HEK293 (cell line): ENCODE results near the gene ZNF764.
A peak's percentile ranks its signal among the peaks of the same experiment; 100 is the strongest.

Source experiments
- CTCF ChIA-PET: fragments of 350-600 bp; formaldehyde crosslinking; extraction: SDS; loops from one replicate; lab custom pipeline; 2021; ENCODE audit warnings: antibody characterized with exemption; lab: Yijun Ruan, JAX
- POLR2A ChIA-PET: fragments of 300-600 bp; formaldehyde crosslinking; extraction: SDS; loops from one replicate; lab custom pipeline; 2020; ENCODE audit warnings: antibody characterized with exemption, inconsistent platforms; lab: Yijun Ruan, JAX
- H3K27ac ChIP-seq: fragments of 200-500 bp; sonication (Bioruptor generic); 2 replicates; pipeline ENCODE4 v1.5.1; 2014; ENCODE audit warnings: low read depth, low read length, control low read depth, inconsistent platforms; ENCODE audit errors: extremely low read depth
- H3K36me3 ChIP-seq, 2 experiments: fragments of 200-500 bp in 1 of 2; sonication (Bioruptor generic) in 1 of 2; 1 replicate in 1 of 2; 2 replicates in 1 of 2; pipeline ENCODE4 v1.5.1; 2014 to 2017; ENCODE audit warnings: inconsistent platforms in 2 of 2, low read length in 2 of 2; ENCODE audit not compliant: control insufficient read depth in 2 of 2, insufficient read depth in 1 of 2
- H3K4me1 ChIP-seq: fragments of 200-500 bp; sonication (Bioruptor generic); 2 replicates; pipeline ENCODE4 v1.5.1; 2014; ENCODE audit warnings: mild to moderate bottlenecking, low read length, inconsistent platforms; ENCODE audit not compliant: control insufficient read depth, insufficient read depth
- H3K4me3 ChIP-seq: 2 replicates; pipeline ENCODE4 v1.5.1; 2011; ENCODE audit warnings: low read depth, mild to moderate bottlenecking, control low read depth, low read length, moderate library complexity
- H3K9me3 ChIP-seq: fragments of 200-500 bp; sonication (Bioruptor generic); 2 replicates; pipeline ENCODE4 v1.5.1; 2014; ENCODE audit warnings: low read depth, low read length, inconsistent platforms; ENCODE audit not compliant: control insufficient read depth, insufficient read depth
- AEBP2 ChIP-seq: fragments of 450-650 bp; formaldehyde crosslinking; IDR thresholded peaks from 2 replicates; pipeline ENCODE4 v1.5.1; 2016; ENCODE audit warnings: missing biosample characterization, missing genetic modification characterization, borderline replicate concordance
- ATF2 ChIP-seq: fragments of 450-650 bp; formaldehyde crosslinking; IDR thresholded peaks from 2 replicates; pipeline ENCODE4 v1.5.1; 2016; ENCODE audit warnings: missing biosample characterization, missing genetic modification characterization, low read depth
- KLF9 ChIP-seq: fragments of 450-650 bp; formaldehyde crosslinking; IDR thresholded peaks from 2 replicates; pipeline ENCODE4 v1.5.1; 2016; ENCODE audit warnings: missing biosample characterization, missing genetic modification characterization, low read depth
- PRDM4 ChIP-seq: fragments of 450-650 bp; formaldehyde crosslinking; IDR thresholded peaks from 2 replicates; pipeline ENCODE4 v1.5.1; 2017; ENCODE audit warnings: missing biosample characterization, missing genetic modification characterization
- REPIN1 ChIP-seq: fragments of 450-650 bp; formaldehyde crosslinking; IDR thresholded peaks from 2 replicates; pipeline ENCODE4 v1.5.1; 2017; ENCODE audit warnings: missing biosample characterization, missing genetic modification characterization, low read depth
- ZBTB49 ChIP-seq: fragments of 450-650 bp; formaldehyde crosslinking; IDR thresholded peaks from 2 replicates; pipeline ENCODE4 v1.5.1; 2016; ENCODE audit warnings: missing biosample characterization, missing genetic modification characterization, low read depth
- ZNF2 ChIP-seq: fragments of 450-650 bp; formaldehyde crosslinking; IDR thresholded peaks from 2 replicates; pipeline ENCODE4 v1.5.1; 2016; ENCODE audit warnings: missing biosample characterization, missing genetic modification characterization
- ZNF280C ChIP-seq: fragments of 450-650 bp; formaldehyde crosslinking; IDR thresholded peaks from 2 replicates; pipeline ENCODE4 v1.5.1; 2016; ENCODE audit warnings: missing biosample characterization, missing genetic modification characterization
- ZNF423 ChIP-seq: fragments of 450-650 bp; formaldehyde crosslinking; IDR thresholded peaks from 2 replicates; pipeline ENCODE4 v1.5.1; 2016; ENCODE audit warnings: missing biosample characterization, missing genetic modification characterization
- ZNF433 ChIP-seq: fragments of 450-650 bp; formaldehyde crosslinking; IDR thresholded peaks from 2 replicates; pipeline ENCODE4 v1.5.1; 2016; ENCODE audit warnings: missing biosample characterization, missing genetic modification characterization, low read depth
- ZNF514 ChIP-seq: fragments of 450-650 bp; formaldehyde crosslinking; IDR thresholded peaks from 2 replicates; pipeline ENCODE4 v1.5.1; 2016; ENCODE audit warnings: missing biosample characterization, missing genetic modification characterization
- ZNF549 ChIP-seq: fragments of 450-650 bp; IDR thresholded peaks from 2 replicates; pipeline ENCODE4 v1.5.1; 2018; ENCODE audit warnings: missing biosample characterization, missing genetic modification characterization, mild to moderate bottlenecking, inconsistent platforms, moderate library complexity
- ZNF600 ChIP-seq: fragments of 450-650 bp; formaldehyde crosslinking; IDR thresholded peaks from 2 replicates; pipeline ENCODE4 v1.5.1; 2016; ENCODE audit warnings: missing biosample characterization, missing genetic modification characterization
- ZSCAN30 ChIP-seq: fragments of 450-650 bp; IDR thresholded peaks from 2 replicates; pipeline ENCODE4 v1.5.1; 2018; ENCODE audit warnings: missing biosample characterization, mild to moderate bottlenecking, missing genetic modification characterization, moderate library complexity
- TF ChIP-seq, protein P1 (sequence below): fragments of 450-650 bp; formaldehyde crosslinking; IDR thresholded peaks from 2 replicates; pipeline ENCODE4 v1.5.1; 2016; ENCODE audit warnings: missing biosample characterization, missing genetic modification characterization

Gene ZNF764

DNA sequence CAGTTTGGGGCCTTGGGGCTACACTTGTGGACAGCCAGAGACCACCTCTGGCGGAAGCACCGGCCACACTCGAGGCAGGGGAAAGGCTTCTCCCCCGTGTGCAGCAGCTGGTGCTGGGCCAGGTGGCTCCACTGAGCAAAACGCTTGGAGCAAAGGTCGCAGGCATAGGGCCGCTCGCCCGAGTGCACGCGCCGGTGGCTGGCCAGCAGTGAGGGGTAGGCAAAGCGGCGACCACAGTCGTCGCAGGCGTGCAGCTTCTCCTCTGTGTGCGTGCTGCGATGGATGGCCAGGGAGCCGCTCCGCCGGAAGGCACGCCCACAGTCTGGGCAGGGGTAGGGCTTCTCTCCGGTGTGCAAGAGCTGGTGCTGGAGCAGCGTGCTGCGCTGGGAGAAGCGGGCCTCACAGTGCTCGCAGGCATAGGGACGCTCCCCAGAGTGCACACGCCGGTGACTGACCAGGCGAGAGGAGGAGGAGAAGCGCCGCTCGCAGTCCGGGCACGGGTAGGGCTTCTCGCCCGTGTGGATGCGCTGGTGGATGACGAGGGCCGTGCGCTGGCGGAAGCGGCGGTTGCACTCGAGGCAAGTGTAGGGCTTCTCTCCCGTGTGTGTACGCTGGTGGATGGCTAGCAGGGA lies 46.3 kb upstream of the ZNF764 start:
- CTCF ChIA-PET, result interaction anchor here (2.6 to 2.7 kb wide), 2 partner anchors 11 to 24 kb away, joined by 13 to 15 read pairs; no protein-coding TSS in a partner anchor
- POLR2A ChIA-PET, result no interaction called here

GRCh38 chr16:30603945-30604315 lies 45.8 kb upstream of the ZNF764 start:
- ChIA-PET POLR2A (interaction anchor here (1.3 to 1.4 kb wide), 2 partner anchors 12 to 538 kb away, joined by 3 to 6 read pairs; partner anchors contain the start of gene ALDOA), CTCF (interaction anchor here (0.9 to 2.7 kb wide), 3 partner anchors 12 to 174 kb away, joined by 3 to 15 read pairs (median 13); partner anchors contain the start of gene DCTPP1)
- no peaks in the 10 kb centered on the region for H3K4me1 ChIP-seq
- H3K36me3 ChIP-seq, result peaks cover 37 to 71% of the 10 kb centered on the region in 2 experiments
- no peak overlapping the region for H3K27ac ChIP-seq
- H3K9me3 ChIP-seq, result no peaks in the 10 kb centered on the region
- H3K4me3 ChIP-seq, result no peak overlapping the region
- TF ChIP-seq ZNF433 (tag by site-specific recombination), result no peak
- TF ChIP-seq ZSCAN30 (tag by site-specific recombination), result no peak
- TF ChIP-seq ZBTB49 (tag by site-specific recombination), result no peak
- TF ChIP-seq AEBP2, result no peak
- no peak for TF ChIP-seq KLF9
- TF ChIP-seq ZNF514, result no peak

More for the DNA sequence above, 46.3 kb upstream of the ZNF764 start:
- H3K4me1 ChIP-seq, result no peaks in the 10 kb centered on the region
- H3K4me3 ChIP-seq, result no peak overlapping the region
- no peaks in the 10 kb centered on the region for H3K9me3 ChIP-seq
- TF ChIP-seq ZNF549 (tag by site-specific recombination) (no peak), ATF2 (tag by site-specific recombination) (no peak), ZNF600 (peak; percentile 34; the same call in 1 of the 2 replicates), REPIN1 (no peak), PRDM4 (tag by site-specific recombination) (no peak), ZNF423 (tag by site-specific recombination) (no peak), ZNF280C (tag by site-specific recombination) (no peak), ZNF2 (tag by site-specific recombination) (0 out of 2 replicates have a peak, but pooled peaks have one; percentile 26)
- TF ChIP-seq, protein P1, sequence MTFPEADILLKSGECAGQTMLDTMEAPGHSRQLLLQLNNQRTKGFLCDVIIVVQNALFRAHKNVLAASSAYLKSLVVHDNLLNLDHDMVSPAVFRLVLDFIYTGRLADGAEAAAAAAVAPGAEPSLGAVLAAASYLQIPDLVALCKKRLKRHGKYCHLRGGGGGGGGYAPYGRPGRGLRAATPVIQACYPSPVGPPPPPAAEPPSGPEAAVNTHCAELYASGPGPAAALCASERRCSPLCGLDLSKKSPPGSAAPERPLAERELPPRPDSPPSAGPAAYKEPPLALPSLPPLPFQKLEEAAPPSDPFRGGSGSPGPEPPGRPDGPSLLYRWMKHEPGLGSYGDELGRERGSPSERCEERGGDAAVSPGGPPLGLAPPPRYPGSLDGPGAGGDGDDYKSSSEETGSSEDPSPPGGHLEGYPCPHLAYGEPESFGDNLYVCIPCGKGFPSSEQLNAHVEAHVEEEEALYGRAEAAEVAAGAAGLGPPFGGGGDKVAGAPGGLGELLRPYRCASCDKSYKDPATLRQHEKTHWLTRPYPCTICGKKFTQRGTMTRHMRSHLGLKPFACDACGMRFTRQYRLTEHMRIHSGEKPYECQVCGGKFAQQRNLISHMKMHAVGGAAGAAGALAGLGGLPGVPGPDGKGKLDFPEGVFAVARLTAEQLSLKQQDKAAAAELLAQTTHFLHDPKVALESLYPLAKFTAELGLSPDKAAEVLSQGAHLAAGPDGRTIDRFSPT (tag by site-specific recombination), result no peak
- H3K36me3 ChIP-seq, result peaks cover 37 to 72% of the 10 kb centered on the region in 2 experiments
- H3K27ac ChIP-seq, result no peak overlapping the region
